NAMALWA (cell line): ENCODE measurements around the gene ARHGEF16.

Experiments
- DNase-seq: peaks from one replicate; pipeline ENCODE4 v3.0.0-alpha.2; 2015; ENCODE audit warnings: low spot score

The ARHGEF16 gene

DNA sequence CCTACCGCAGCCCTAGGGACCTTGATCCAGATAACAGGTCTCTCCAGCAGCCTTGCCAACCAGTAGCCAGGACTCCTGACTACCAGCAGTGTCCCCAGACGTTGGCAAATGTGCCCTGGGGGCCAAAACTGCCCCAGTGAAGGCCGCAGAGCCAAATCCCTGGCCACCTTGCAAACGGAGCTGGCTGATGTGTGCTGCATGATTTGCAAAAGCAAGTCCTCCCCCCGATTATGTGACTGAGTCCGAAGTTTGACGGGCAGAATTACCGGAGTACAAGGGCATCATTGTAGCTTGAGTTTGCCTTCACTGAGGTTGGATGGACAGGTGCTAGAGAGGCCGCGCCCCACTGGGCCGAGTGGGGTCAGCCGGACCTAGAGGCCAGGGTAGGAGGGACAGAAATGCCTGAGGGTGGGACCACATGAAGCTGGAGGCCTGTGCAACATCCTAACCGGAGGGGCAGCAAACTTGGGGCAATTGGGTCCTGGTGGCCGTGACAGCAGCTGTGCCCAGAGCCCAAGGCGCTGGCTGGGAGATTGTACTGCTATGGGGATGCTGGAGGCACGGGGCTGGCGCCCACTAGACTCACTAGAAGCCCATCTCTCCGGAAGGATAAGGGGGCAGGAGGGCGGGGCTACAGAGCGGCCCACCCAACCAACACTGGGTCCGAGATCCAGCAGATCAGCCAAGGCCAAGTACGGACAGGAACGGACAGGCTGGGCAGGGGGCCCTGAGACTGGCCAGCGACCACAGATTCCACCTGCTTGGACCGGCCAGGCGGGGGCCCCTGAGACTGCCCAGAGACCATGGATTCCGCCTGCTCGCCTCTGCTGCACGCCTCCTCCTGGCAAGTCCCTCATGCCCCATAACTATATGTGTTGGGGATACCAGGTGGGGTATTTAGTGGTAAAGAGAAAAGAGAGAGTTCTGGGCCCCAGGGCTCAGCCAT lies 2.8 kb downstream of the ARHGEF16 start:
- no peak for DNase-seq

DNA sequence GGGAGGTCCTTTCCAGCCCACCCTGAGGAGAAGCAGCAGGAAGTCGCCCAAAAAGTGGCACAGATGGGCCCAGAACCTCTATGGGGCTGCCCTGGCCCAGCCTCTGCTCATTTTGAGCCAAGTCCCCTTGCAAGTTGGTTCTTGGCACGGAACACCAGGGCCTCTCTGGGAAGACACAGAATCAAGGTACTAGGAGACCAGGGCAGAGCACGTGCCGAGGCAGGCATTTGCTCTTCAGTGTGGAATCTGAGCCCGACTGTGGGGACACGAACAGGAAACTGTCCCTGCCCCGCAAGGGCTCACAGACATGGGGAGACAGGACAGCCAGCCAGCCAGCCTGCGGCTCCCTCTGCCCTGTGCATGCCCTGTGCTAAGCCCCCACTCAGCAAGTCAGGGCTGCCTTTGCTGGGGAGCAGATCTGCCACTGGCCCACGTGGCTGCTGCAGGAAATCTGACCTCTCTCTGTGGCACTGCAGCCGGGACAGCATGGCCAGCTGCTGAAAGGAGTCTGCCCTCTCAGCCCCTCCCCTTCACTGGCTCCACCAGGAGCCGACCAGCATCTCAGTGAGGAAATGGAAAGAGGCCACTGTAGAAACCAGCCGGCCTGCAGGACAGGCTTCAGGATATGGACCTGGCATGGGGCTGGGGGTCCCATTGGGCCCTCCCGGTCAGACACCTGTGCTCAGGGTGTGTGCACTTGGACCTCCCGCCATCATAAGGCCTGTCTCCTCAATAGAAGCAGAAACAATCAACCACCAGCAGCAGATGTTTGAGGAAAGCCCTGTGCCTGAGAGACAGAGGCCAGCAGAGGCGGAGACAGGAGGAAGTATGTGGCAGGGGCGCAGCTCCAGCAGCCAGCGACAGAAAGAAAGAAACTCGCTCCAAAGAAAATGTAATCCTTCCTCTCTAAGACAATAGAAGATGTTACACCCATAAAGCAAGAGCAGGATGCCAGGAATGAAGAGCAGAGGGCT lies 3.7 kb downstream of the ARHGEF16 start:
- no peak for DNase-seq

DNA sequence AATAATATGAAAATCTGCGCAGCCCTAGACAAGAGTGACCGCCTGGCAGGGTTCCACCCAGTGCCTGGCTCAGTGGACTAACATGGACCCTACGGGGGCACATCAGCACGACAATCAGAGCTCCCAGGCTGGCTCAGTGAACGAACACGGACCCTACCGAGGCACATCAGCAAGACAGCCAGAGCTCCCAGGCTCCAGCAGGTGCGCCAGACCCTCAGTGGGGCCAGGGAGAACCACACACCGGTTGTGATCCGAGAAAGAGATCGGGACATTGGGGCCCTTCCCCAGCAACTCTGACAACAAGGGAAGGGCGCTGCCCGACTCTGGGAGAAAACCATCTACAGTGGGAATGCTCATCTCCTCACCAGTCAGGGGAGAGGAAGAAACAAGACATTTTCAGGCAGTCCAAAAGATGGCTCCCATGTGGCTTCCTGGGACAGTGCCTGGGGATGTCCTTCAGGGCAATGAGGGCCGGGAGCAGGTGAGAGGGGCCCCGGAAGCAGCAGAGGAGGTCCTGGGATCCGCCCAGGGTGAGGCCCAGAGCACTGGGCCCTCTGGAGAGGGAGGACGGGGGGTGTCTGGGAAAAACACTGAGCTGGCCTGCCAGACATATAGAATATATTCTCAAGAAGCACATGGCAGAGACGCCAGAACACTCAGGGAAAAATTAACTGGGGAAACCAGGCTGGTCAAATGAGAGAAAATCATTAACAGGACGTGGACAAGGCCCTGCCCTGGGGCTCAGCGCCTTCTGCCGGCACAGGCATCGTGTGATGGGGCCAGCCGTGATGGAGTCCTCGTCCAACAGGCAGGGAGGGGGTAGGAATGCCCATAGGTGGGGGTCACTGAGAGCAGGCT lies 4.8 kb downstream of the ARHGEF16 start:
- DNase-seq, result no peak

DNA sequence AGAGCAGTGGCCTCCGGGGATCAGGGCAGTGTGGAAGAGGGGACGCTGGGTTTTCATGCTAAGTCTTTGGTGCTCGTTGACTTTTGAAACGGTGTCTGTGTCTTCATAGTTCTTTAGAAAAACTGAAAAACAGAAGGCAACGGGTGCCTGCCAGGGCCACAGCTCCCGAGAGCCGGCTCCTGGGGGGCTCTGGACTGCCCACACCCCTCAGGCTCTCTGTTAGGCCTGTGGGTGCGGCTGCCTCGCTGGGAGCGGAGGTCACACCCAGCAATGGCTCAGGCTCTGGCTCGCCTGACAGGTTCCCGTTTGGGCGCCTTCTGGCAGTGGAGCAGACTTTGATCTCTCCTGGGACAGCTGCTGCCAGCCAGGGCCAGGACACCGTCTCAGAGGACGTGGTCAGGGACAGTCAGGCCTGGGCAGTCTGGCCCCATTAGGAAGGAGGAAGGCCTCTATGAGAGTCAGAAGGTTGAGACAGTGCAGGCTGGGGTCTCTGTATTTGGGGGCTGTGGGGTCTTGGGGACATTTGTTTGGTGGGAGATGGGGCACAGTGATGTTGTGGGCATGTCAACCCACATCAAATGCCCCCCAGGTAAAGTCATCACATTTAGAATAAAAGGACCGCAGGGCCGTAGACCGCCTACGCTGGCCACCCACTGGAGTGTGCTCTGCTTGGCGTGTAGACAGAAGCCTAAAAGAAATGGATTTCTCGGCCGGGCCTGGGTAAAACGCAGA lies 5.6 kb downstream of the ARHGEF16 start:
- DNase-seq, result no peak

DNA sequence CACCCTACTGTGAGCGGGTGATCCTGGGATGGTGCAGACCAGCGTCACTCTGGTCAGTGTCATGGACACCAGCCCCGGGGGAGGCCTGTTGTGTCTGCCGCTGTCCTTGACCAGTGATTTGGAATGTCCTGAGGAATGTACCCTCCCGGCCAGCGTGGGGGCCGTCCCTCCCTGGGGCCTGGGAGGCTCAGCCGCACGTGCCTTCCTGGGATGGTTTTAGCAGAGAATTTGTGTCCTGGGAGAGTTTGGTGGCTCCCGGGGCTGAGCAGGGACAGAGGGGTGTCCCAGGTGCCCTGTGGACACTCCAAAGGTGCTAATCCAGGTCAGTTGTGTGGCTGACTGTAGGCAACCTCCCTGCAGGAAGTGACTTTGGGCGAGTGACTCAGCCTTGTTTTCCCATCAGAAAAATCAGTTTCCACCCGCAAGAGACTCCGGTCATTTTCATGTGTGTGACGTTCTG lies 6.2 kb downstream of the ARHGEF16 start:
- no peak for DNase-seq

DNA sequence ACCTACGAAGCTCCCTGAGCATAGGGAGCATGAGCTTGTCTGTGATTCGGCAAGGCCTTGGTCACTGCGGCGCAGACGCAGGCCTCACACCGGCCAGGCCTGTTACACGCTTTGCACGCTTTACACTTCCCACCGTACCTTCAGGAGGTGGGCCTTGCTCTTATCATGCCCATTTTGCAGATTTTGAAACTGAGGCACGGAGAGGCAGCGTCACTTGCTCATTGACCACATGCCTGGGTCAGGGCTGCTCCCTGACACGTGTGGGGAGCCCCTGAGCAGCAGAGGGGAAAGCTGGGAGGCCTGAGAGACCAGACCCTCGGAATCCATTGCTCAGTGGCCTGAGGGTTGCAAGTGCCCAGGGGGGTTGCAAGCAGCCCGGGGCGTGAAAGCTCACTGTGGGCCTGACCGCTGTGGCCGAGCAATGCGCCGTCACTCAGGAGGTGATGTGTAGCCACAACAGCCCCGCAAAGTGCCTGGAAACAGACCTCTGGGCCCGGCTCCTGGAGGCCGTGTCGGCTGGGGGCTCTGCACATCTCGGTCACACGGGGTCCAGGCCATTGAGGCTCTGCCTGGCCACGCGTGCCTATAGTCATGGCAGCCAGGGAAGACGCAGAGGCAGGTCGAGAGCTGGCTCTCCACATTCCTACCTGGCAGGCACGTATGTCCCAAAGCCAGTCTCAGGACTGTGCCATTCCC lies 6.9 kb downstream of the ARHGEF16 start:
- DNase-seq, result no peak

DNA sequence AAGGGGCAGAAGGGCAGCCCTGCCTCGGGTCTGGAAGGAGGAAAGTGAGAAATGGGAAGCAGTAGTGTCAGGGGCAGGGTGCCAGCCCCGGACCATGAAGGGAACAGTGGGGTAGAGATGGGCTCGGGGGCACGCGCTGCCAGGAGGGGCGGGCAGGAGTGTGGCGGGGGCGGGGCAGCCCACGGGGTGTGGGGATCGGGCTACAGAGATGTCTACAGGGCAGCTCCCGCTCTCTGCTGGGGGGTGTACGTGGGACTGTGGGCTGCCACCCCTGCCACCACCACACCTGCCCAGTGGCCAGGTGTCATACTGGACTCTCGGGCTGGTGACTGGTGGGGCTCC lies 7.4 kb downstream of the ARHGEF16 start:
- DNase-seq, result no peak

DNA sequence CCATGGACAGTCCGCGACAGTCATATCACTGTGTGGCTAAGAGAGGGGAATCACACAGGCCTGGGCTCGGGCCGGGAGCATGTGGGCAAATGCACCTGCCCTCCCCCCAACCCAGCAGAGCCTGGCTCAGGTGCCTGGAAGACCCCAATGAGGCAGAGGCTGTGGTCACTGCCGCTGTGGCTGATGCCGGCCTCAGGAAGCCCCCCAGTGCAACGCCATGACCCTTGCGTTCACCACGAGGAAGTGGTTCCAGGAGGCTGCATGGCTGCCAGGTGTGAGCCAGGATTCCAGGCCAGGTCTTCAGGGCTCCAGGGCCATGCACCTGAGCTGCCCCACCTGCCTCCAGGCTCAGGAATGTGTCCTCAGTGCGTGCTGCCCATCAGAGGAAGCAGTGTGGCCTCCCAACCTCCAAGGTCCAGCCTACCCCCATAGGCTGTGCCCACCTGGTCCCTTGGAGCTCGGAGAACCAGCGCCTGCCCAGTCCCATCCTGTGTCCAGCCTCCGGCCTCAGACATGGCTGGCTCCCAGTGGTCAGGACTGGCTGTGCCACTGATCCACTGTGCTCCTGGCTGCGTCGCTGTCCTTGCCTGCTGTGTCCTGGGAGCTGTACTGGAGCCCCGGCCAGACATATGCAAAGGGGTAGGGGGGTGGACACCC lies 8.0 kb downstream of the ARHGEF16 start:
- no peak for DNase-seq

DNA sequence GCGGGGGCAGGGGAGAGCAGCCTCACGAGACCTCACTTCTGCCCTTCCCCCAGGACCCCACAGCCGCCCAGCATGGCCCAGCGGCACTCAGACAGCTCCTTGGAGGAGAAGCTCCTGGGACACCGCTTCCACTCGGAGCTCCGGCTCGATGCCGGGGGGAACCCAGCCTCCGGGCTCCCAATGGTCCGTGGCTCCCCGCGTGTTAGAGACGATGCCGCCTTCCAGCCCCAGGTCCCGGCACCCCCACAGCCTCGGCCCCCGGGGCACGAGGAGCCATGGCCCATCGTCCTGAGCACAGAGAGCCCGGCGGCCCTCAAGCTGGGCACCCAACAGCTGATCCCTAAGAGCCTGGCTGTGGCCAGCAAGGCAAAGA lies 8.5 kb downstream of the ARHGEF16 start:
- no peak for DNase-seq

DNA sequence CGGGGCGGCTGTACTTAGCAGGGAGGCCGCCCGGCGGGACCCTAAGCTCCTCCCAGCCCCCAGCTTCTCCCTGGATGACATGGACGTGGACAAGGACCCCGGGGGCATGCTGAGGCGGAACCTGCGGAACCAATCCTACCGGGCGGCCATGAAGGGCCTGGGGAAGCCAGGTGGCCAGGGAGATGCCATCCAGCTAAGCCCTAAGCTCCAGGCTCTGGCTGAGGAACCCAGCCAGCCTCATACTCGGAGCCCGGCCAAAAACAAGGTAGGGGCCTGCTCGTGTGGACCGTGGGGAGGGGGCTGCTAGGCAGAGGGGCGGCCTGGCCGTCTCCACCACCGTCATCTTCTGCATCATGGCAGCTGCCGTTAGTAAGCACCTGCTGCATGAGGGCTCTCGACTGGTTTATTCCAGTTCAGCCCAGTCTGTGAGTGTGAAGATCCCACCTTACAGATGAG lies 9.0 kb downstream of the ARHGEF16 start:
- DNase-seq, result no peak

DNA sequence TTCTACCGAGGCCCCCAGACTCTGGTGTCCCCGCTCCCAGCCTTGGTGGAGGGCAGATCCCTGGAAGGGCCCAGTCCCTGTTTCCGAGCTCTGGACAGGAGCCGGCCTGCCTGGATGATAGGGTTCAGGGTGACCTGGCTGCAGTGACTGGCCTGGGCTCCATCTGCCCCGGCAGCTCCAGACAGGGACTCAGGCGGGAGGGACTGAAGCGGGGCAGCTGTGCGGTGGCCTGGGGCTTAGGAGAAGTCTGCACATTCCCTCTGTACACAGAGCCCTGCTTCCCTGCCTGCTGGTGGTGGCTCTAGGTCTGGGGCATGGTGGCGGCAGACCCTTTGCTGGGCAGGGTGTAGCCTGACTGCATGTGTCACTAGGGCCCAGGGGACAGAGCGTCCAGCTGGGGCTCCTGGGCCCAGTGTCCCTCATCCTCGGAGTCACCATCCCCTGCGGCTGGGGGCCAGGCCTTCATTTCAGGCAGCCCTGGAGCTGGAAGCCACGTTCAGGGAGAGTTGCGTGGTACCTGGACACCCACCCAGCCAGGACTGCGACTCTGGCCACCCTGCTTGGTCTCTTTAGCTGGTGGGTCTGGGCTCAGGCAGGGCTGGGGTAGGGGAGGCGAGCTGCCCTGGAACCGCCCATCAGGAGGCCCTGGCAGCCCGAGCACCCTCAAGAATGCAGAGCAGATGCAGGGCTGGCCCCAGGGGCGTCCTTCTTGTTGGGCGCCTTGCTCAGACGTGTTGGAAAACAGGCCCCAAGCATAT lies 9.6 kb downstream of the ARHGEF16 start:
- no peak for DNase-seq

DNA sequence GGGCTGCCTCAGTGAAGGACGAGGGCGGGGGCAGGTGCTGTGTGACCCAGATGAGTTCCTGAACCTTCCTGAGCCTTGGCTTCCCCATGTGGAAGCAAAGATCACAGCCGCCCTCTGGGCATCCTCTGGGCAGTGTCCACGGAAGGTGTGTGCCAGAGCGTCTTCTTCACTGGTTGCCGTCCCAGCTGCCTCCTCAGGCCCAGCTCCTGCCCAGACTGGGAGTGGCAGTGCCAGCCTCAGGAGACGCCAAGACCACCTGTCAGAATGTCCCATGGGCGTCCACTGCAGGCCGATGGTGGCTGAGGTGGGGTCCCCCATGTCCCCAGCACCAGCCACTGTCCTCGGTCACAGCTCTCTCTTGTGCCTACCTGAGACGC lies 10.2 kb downstream of the ARHGEF16 start:
- DNase-seq, result no peak

DNA sequence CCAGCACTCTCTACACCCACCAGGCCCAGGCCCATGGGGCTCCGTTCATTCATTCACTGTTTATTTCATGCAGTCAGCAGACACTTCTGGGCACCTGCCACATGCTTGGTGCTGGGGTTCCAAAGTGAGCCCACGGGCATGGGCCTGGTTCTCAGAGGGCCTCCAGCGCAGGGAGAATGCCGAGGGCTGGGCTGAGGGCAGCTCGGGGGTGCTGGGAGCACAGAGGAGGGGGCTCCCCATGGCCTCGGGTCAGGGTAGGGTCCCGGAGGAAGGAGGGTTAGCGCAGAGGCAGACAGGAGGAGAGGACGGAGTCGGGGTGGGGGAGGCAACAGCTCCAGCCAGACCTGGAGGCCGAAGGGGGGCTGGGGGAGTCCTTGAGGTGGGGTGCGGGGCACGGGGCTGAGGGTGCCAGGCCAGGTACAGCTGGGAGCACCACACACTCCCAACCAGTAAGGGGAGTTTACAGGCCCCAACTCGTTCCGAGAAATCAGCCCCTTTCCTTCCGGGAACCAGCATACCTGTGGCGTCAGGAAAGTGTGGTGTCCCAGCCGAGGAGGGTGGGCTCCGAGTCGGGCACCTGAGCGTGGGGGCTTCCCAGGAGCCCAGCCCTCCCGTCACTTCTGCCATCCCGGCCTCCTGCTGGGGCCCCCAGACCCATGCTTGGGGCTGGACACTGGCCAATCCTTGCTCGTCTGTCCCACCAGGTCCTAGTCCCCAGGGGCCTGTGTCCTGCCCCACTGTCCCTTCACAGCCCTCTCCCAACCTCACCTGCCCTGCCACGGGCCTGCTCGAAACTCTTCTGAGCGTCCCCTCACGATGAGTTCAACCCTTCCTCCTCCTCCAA lies 10.8 kb downstream of the ARHGEF16 start:
- DNase-seq, result no peak

DNA sequence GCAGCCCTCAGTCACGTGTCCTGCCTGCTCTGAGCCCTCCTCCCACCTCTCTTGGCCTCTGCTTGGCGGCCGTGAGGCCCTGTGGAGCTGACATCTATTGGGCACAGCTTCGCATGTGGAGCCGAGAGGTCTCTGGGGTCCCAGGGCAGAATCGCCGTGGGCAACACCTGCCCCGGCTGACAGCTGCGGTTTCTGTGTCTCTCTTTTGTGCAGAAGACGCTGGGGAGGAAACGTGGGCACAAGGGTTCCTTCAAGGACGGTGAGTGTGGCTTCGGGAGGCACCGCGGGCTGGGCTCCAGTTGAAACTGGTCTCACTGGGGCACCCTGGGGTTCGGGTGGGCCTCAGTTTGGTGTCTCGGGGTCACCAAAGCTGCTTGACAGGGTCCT lies 11.5 kb downstream of the ARHGEF16 start:
- DNase-seq, result no peak

DNA sequence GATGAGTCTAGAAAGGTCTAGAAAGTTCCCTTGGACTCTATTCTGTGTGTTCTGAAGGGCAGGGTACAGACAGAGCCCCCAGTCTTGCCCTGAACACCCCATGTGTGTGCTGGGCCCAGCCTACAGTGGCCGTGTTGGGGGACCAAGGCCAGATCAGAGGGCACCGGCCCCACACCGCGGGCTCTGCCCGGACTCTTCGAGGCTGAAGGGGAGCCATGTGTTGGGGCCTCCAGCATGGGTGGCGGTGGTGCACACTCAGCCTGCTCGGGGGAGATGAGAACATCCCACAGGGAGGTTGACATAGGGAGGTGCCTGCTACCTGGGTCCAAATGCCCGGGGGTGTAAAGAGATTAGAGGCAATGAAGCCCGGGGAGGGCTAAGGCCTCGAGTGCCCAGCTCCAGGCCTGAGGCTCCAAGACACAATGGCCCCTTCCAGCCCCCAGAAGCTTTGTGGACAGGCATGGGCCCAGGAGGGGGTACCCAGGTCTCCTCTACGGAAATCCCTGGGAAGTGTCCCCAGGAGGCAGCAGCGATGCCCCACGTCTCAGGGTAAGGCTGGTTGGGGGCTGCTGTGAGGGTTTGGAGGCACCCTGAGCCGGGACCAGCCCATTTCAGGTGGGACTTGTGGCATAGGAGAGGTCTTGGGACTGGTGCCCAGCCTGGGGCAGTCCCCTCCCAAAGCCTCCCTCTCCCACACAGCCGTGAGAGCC lies 12.1 kb downstream of the ARHGEF16 start:
- no peak for DNase-seq

DNA sequence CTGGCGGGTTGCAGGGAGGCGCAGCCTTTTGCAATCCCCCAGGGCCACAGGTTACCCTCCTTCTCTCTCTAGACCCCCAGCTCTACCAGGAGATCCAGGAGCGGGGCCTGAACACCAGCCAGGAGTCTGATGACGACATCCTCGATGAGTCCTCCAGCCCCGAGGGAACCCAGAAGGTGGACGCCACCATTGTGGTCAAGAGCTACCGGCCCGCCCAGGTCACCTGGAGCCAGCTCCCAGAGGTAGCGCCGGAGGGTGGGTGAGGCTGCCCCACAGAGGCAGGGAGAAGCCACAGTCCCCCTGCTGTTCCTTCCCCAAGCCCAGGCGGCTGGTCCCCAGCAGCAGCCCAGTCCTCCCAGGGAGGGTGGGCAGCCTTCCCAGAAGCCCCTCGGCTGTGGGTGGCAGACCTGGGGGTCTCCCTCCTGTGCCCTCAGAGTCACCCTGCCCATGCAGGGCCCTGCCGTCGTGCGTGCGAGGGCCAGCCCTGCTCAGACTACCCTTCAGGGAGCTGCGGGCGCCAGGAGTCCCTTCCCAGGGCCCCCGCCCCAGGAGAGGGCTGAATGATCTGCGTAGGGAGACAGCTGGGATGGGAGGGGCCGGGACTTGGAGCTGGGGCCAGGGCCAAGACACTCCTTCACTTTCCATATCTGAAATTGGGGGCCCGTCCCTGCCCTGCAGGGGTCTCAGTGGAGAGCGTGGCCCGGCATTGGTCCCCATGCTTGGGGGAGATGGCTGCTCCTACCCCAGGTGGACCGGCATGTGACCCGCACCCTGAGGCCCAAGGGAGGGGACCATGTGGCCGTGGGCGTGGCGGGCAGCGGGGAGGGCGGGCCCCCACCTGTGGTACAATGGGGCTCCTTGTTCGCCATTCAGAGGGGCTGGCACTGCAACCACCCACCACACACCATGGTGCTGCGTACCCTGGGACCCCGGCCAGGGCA lies 12.9 kb downstream of the ARHGEF16 start:
- DNase-seq, result no peak
